PC-9 (cell line): Measurements from ENCODE around the gene OAT.

Source experiments
- CTCF ChIP-seq: fragments of 200-600 bp; sonication (generic); conservative IDR thresholded peaks from 2 replicates; pipeline ENCODE4 v1.6.1; 2017; ENCODE audit warnings: mixed run types, antibody characterized with exemption, mild to moderate bottlenecking, moderate library complexity
- EZH2 ChIP-seq: fragments of 200-600 bp; sonication (generic); IDR thresholded peaks from 2 replicates; pipeline ENCODE4 v1.8.0; 2017; ENCODE audit warnings: antibody characterized with exemption, low read depth

GRCh38 chr10:124418726-124419501, at the start of gene OAT:
- TF ChIP-seq CTCF (no peak; the same call in 1 of the 2 replicates), EZH2 (no peak)
